Esophagus muscularis mucosa (tissue), 4 donors: Measurements from ENCODE around the gene LRP1. TPM values are rescaled to one million over a fixed set of nuclear protein-coding genes. Genes with fewer than 3 reads are reported as not detected.

Experiments
- DNase-seq: peaks from one replicate; pipeline ENCODE4 v3.0.0-alpha.2; 2017; ENCODE audit errors: extremely low spot score
- H3K27ac ChIP-seq, 4 donors: fragments of 200-600 bp; sonication (generic); replicated peaks in 1 of 4; 1 replicate in 3 of 4; 2 replicates in 1 of 4; pipeline ENCODE4 v1.5.1; 2016 to 2019; ENCODE audit warnings: mild to moderate bottlenecking in 1 of 4
- H3K27me3 ChIP-seq, 4 donors: fragments of 200-600 bp; sonication (generic); one replicate each; pipeline versions ENCODE4 v1.5.1 to v1.6.0; 2016 to 2019
- H3K36me3 ChIP-seq, 4 donors: fragments of 200-600 bp; sonication (generic); one replicate each; pipeline ENCODE4 v1.5.1; 2016 to 2019
- H3K4me1 ChIP-seq, 4 donors: fragments of 200-600 bp; sonication (generic); one replicate each; pipeline ENCODE4 v1.5.1; 2016 to 2019
- H3K4me3 ChIP-seq, 4 donors: fragments of 200-600 bp; sonication (generic); 1 replicate in 2 of 4; 2 replicates in 2 of 4; pipeline ENCODE4 v1.5.1; 2016 to 2019; ENCODE audit warnings: mild to moderate bottlenecking in 4 of 4, moderate library complexity in 1 of 4
- H3K9me3 ChIP-seq, 4 donors: fragments of 200-600 bp; sonication (generic); 1 replicate in 3 of 4; 2 replicates in 1 of 4; pipeline ENCODE4 v1.5.1; 2016 to 2019
- EP300 ChIP-seq: sonication (generic); formaldehyde crosslinking; IDR thresholded peaks from one replicate; pipeline ENCODE4 v1.6.1; 2017; ENCODE audit warnings: antibody characterized with exemption
- POLR2A ChIP-seq: fragments of 450-650 bp; IDR thresholded peaks from one replicate; pipeline ENCODE4 v1.6.1; 2017; ENCODE audit warnings: antibody characterized with exemption, moderate library complexity, mild to moderate bottlenecking, low read depth
- POLR2AphosphoS5 ChIP-seq, 2 donors: sonication (generic); formaldehyde crosslinking; IDR thresholded peaks; one replicate each; pipeline ENCODE4 v1.6.1; 2017; ENCODE audit warnings: antibody characterized with exemption in 2 of 2
- WGBS: methylation state at CpG from one replicate; pipeline ENCODE4 v1.1.5; 2018; 5-methylcytosine and 5-hydroxymethylcytosine counted together
- intact Hi-C: fragments of 100-400 bp; cut with DNase I; formaldehyde crosslinking; loops from one replicate; pipeline ENCODE4 v1.15.1; 2023
- total RNA-seq, 4 donors: library from RNA; depleted of rRNA; stranded (reverse); fragments of >200 nt; gene quantifications; one replicate each; pipeline versions ENCODE4 v1.1.0 to v1.2.1, GENCODE V29; 2016
- TF ChIP-seq, protein P1 (sequence below), 3 experiments: fragments of 200-600 bp in 2 of 3; fragments of 450-650 bp in 1 of 3; sonication (generic) in 2 of 3; IDR thresholded peaks; one replicate each; pipeline ENCODE4 v1.5.1; 2017 to 2019; ENCODE audit warnings: antibody characterized with exemption in 3 of 3, mild to moderate bottlenecking in 2 of 3, moderate library complexity in 1 of 3

The LRP1 gene
- total RNA-seq, 4 donors from 2014 or later: 203 to 338 (median 250) TPM

DNA sequence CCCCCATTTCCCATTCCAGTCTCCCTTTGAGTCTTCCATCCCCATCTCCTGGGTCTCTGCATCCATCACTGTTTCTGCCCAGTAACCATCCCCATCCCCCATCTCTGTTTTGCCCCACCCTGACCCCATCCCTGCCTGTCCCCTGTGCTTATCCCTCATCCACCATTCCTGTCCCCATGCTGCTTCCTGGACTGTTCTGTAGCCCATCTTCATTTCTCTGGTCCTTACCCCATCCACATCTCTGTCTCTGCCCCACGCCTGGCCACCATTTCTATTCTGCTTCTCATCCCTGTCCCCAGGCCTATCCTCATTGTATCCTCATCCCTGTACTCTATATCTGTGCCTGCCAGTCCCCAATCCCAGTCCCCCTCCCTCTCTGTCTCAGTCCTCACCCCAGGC, 92.5 kb downstream of the LRP1 start:
- Histone ChIP-seq H3K4me1 (peaks cover 18 to 42% (median 39%) of the 10 kb centered on the region in 4 donors), H3K36me3 (no peaks in the 10 kb centered on the region), H3K27ac (no peak overlapping the region), H3K4me3 (no peak overlapping the region), H3K9me3 (no peaks in the 10 kb centered on the region), H3K27me3 (peaks cover 3 to 99% (median 85%) of the 10 kb centered on the region in 4 donors)
- WGBS: 63% methylated on average over 1 of the region's 1 CpG
- TF ChIP-seq POLR2AphosphoS5 (IDR thresholded peaks at IDR 0.05): no peak
- TF ChIP-seq, protein P1, sequence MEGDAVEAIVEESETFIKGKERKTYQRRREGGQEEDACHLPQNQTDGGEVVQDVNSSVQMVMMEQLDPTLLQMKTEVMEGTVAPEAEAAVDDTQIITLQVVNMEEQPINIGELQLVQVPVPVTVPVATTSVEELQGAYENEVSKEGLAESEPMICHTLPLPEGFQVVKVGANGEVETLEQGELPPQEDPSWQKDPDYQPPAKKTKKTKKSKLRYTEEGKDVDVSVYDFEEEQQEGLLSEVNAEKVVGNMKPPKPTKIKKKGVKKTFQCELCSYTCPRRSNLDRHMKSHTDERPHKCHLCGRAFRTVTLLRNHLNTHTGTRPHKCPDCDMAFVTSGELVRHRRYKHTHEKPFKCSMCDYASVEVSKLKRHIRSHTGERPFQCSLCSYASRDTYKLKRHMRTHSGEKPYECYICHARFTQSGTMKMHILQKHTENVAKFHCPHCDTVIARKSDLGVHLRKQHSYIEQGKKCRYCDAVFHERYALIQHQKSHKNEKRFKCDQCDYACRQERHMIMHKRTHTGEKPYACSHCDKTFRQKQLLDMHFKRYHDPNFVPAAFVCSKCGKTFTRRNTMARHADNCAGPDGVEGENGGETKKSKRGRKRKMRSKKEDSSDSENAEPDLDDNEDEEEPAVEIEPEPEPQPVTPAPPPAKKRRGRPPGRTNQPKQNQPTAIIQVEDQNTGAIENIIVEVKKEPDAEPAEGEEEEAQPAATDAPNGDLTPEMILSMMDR (IDR thresholded peaks at IDR 0.05): no peak
- no peak for TF ChIP-seq POLR2A
- no peak for TF ChIP-seq EP300
- intact Hi-C loops: no loop called here
- DNase-seq: no peak

- H3K36me3 ChIP-seq: no peaks in the 10 kb centered on the region
- H3K4me1 ChIP-seq: peaks cover 12 to 40% (median 35%) of the 10 kb centered on the region in 4 donors
- no peak overlapping the region for H3K4me3 ChIP-seq
- DNase-seq: no peak
- intact Hi-C loops: no loop called here
- H3K27me3 ChIP-seq: peaks cover 3 to 99% (median 85%) of the 10 kb centered on the region in 4 donors
- TF ChIP-seq, protein P1 (IDR thresholded peaks at IDR 0.05): no peak
- TF ChIP-seq POLR2A (no peak), EP300 (no peak), POLR2AphosphoS5 (IDR thresholded peaks at IDR 0.05) (no peak)
- WGBS: 22% methylated on average over 22 of the region's 24 CpGs
- H3K27ac ChIP-seq: no peak overlapping the region
- H3K9me3 ChIP-seq: no peaks in the 10 kb centered on the region
These were observed 93.1 kb downstream of the LRP1 start for GRCh38 chr12:57221169-57221917.

DNA sequence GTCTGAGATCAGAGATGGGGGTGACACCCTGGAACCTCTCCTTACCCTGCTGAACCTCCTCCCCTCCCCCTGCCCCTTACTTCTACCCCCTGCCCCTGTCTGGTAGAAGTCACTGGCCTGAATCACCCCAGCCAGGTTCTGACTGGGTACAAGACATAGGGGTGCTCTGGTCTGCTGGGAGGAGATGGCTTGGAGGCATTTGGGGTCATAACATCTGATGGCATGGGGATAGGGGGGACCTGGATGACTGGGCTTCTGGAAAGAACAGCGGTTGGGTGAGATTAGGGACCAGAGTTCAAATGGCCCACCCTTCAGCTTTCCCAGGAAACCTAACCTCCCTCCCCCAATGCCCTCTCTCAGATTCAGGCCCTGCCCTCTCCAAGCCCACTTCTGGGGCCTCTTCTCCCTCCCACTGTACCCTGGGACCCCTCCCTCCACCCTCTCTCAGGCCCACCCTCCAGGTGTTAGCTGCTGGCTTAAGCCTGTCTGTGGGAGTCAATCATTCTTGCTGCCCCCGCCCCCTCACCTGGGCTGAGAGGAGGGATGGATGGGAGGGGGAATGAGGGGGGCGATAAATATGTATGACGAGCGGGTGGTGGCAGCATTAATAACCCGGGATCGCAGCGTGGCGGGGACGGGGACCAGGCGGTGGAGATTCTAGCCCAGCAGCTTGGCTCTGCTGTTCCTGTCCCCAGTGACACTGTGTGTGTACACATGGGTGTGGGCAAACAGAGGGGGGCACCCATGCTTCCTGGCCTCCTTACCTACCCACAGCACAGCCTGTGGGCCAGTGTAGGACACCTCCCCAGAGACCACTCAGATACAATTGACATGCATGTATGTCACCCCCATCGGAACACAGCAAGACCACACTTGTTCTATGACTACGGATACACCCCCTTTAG, 94.3 kb downstream of the LRP1 start:
- WGBS: 59% methylated on average over 13 of the region's 13 CpGs
- TF ChIP-seq POLR2AphosphoS5 (IDR thresholded peaks at IDR 0.05) (no peak), POLR2A (no peak), EP300 (no peak)
- TF ChIP-seq, protein P1 (IDR thresholded peaks at IDR 0.05): no peak
- Histone ChIP-seq H3K27ac (no peak overlapping the region), H3K36me3 (no peaks in the 10 kb centered on the region), H3K9me3 (no peaks in the 10 kb centered on the region), H3K27me3 (peaks cover 3 to 100% (median 88%) of the 10 kb centered on the region in 4 donors), H3K4me3 (no peak overlapping the region), H3K4me1 (peaks cover 5 to 36% (median 33%) of the 10 kb centered on the region in 4 donors)
- DNase-seq: no peak
- intact Hi-C loops: no loop called here

DNA sequence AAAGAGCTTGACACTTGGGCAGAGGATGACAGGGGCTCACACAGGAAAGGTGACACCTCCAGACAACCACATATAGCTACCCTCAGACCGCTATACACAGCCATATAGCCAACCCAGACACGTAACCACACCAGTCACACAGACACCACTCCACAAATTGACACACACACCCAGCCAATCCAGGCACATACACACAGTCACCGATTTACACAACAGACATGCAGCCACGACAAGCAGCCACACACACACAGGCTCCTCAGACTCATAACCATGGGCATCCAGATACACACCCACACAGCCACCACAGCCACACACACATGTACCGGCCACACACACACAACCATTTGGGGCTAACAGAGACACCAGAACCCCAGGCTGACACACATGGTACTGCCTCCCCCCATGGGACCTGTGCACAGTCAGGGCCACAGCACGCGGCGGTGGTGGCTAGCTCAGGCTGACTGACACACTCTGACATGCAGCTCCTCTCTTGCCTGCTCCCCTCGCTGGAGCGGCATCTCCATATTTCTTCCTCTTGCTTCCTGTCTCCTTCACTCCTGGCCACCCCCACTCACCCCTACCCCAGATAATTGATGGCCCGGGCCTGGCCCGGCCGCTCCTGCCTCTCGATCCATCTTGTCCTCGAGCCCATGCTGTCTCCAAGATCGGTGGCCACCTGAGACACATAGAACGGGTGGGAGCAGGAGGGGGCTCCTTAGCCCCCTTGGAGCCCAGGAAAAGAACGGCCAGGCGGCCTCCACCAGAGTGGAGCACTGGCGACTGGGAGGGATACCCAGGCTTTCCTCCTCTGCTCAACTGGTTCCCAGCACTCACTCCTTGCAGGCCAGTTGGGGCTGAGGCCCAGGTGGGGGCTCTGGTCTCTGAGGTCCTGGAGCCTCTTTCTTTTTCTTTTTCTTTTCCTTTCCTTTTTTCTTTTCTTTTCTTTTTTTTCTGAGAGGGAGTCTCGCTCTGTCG, 95.2 kb downstream of the LRP1 start:
- H3K27ac ChIP-seq: no peak overlapping the region
- H3K4me3 ChIP-seq: no peak overlapping the region
- H3K9me3 ChIP-seq: no peaks in the 10 kb centered on the region
- peaks cover 3 to 94% (median 80%) of the 10 kb centered on the region in 4 donors for H3K27me3 ChIP-seq
- H3K4me1 ChIP-seq: peaks cover 3 to 33% (median 30%) of the 10 kb centered on the region in 4 donors
- TF ChIP-seq, protein P1 (IDR thresholded peaks at IDR 0.05): no peak
- no peak for TF ChIP-seq POLR2A
- TF ChIP-seq POLR2AphosphoS5 (IDR thresholded peaks at IDR 0.05): no peak
- TF ChIP-seq EP300: no peak
- no peaks in the 10 kb centered on the region for H3K36me3 ChIP-seq
- DNase-seq: no peak
- intact Hi-C loops: no loop called here
- 65% methylated on average over 20 of the region's 22 CpGs for WGBS
